Activated B cell treated with CpG ODN at 0.5 μM for 24 hours (primary cell): ENCODE results near the gene EIF2S1. TPM values are rescaled to one million over a fixed set of nuclear protein-coding genes. Genes with fewer than 3 reads are reported as not detected.

Experiments used
- ATAC-seq: fragments of 200-7000 bp; cut with Tn5 transposase; one replicate; pipeline ENCODE4 v1.10.0; 2021; ENCODE audit warnings: low read depth, mild to moderate bottlenecking, moderate library complexity
- CTCF ChIA-PET: fragments of 350-600 bp; sonication (Branson Sonifier 250); formaldehyde crosslinking; loops from one replicate; lab custom pipeline; 2021; ENCODE audit warnings: antibody characterized with exemption; lab: Charles Lee
- POLR2A ChIA-PET: fragments of 350-600 bp; sonication (Branson Sonifier 250); formaldehyde crosslinking; loops from one replicate; lab custom pipeline; 2021; ENCODE audit warnings: antibody characterized with exemption; lab: Charles Lee
- DNase-seq: peaks from one replicate; pipeline ENCODE4 v3.0.0; 2022
- H3K27ac Mint-ChIP-seq: one replicate; pipeline ENCODE4 v1.8.0; 2020; ENCODE audit warnings: mixed read lengths
- H3K27me3 Mint-ChIP-seq: one replicate; pipeline ENCODE4 v1.8.0; 2021; ENCODE audit warnings: mixed read lengths
- H3K36me3 Mint-ChIP-seq: one replicate; pipeline ENCODE4 v1.8.0; 2021; ENCODE audit warnings: low read depth, mixed read lengths
- H3K4me1 Mint-ChIP-seq: one replicate; pipeline ENCODE4 v1.8.0; 2021; ENCODE audit warnings: mixed read lengths
- H3K4me3 Mint-ChIP-seq: one replicate; pipeline ENCODE4 v1.8.0; 2020; ENCODE audit warnings: mild to moderate bottlenecking, mixed read lengths
- H3K9me3 Mint-ChIP-seq: one replicate; pipeline ENCODE4 v1.8.0; 2020; ENCODE audit warnings: mixed read lengths
- CTCF ChIP-seq: fragments of 200-600 bp; IDR thresholded peaks from one replicate; pipeline ENCODE4 v1.8.0; 2022; ENCODE audit warnings: antibody characterized with exemption, mild to moderate bottlenecking
- intact Hi-C: fragments of 100-400 bp; cut with micrococcal nuclease; formaldehyde crosslinking; loops from one replicate; pipeline ENCODE4 v1.15.1; 2024
- total RNA-seq: library from RNA; stranded (reverse); gene quantifications from 2 replicates; pipeline ENCODE4 v1.2.3, GENCODE V29; 2022

The EIF2S1 gene
- total RNA-seq, 1 donor from 2014 or later: 84.4 TPM

GRCh38 chr14:67358924-67359774 lies 979 bp upstream of the EIF2S1 start:
- no peak for TF ChIP-seq CTCF
- intact Hi-C loops: loop anchor here (5.0 kb wide), 1 partner anchor 1793 kb away; the partner anchor contains the start of gene DCAF5
- Mint-ChIP-seq H3K4me1 (peaks cover 53% of the 10 kb centered on the region), H3K4me3 (peak overlapping the region; percentile 99), H3K36me3 (peaks cover 28% of the 10 kb centered on the region), H3K27me3 (no peaks in the 10 kb centered on the region), H3K9me3 (no peaks in the 10 kb centered on the region), H3K27ac (peak overlapping the region; percentile 97)
- no peak for DNase-seq
- ATAC-seq: no peak
- CTCF ChIA-PET: interaction anchor here (0.8 to 2.0 kb wide), 9 partner anchors 8 to 852 kb away, joined by 3 to 5 read pairs (median 3); partner anchors contain the start of genes GPHN, PIGH and TMEM229B
- POLR2A ChIA-PET: interaction anchor here (0.6 to 1.6 kb wide), 11 partner anchors 118 to 1946 kb away, joined by 3 to 7 read pairs (median 4); partner anchors contain the start of genes FUT8, GPHN, PALS1 and PIGH

- DNase-seq (no peak), ATAC-seq (peak; percentile 6)
- no peaks in the 10 kb centered on the region for H3K27me3 Mint-ChIP-seq
- intact Hi-C loops: loop anchor here (1.0 to 5.0 kb wide), 10 partner anchors 119 to 1001 kb away; partner anchors contain the start of genes ARG2, PALS1, PIGH and RAD51B
- H3K4me1 Mint-ChIP-seq: peaks cover 63% of the 10 kb centered on the region
- peaks cover 37% of the 10 kb centered on the region for H3K36me3 Mint-ChIP-seq
- H3K4me3 Mint-ChIP-seq: peak overlapping the region; percentile 99
- TF ChIP-seq CTCF: no peak
- no peaks in the 10 kb centered on the region for H3K9me3 Mint-ChIP-seq
- H3K27ac Mint-ChIP-seq: peak overlapping the region; percentile 97
- POLR2A ChIA-PET: interaction anchor here (1.1 to 1.6 kb wide), 7 partner anchors 119 to 1948 kb away, joined by 3 to 7 read pairs (median 5); partner anchors contain the start of genes FUT8, GPHN, PALS1 and PIGH
- CTCF ChIA-PET: interaction anchor here (1.0 to 2.0 kb wide), 4 partner anchors 67 to 258 kb away, joined by 3 to 4 read pairs (median 3); partner anchors contain the start of gene PIGH
Measured at GRCh38 chr14:67360470-67361206, 510 bp downstream of the EIF2S1 start.

GRCh38 chr14:67365476-67365875 lies 5.3 kb downstream of the EIF2S1 start:
- DNase-seq (no peak), ATAC-seq (no peak)
- Mint-ChIP-seq H3K27ac (no peak overlapping the region), H3K27me3 (no peaks in the 10 kb centered on the region), H3K4me3 (no peak overlapping the region), H3K36me3 (peaks cover 65% of the 10 kb centered on the region), H3K9me3 (no peaks in the 10 kb centered on the region), H3K4me1 (peaks cover 36% of the 10 kb centered on the region)
- ChIA-PET POLR2A (no interaction called here), CTCF (no interaction called here)
- no peak for TF ChIP-seq CTCF
- intact Hi-C loops: no loop called here

- Mint-ChIP-seq H3K27ac (no peak overlapping the region), H3K4me1 (peaks cover 4% of the 10 kb centered on the region), H3K36me3 (peaks cover 83% of the 10 kb centered on the region), H3K9me3 (no peaks in the 10 kb centered on the region), H3K4me3 (no peak overlapping the region), H3K27me3 (no peaks in the 10 kb centered on the region)
- TF ChIP-seq CTCF: no peak
- DNase-seq (no peak), ATAC-seq (no peak)
- POLR2A ChIA-PET: no interaction called here
- intact Hi-C loops: no loop called here
- CTCF ChIA-PET: no interaction called here
Measured at GRCh38 chr14:67370830-67371229, 10.7 kb downstream of the EIF2S1 start.
